Middle frontal gyrus (tissue), 1 donor: ENCODE measurements around the gene BICDL1.

Source experiments
- DNase-seq: peaks from one replicate; pipeline ENCODE4 v3.0.0-alpha.2; 2015; ENCODE audit warnings: low spot score; ENCODE audit errors: extremely low spot score

The BICDL1 gene

DNA sequence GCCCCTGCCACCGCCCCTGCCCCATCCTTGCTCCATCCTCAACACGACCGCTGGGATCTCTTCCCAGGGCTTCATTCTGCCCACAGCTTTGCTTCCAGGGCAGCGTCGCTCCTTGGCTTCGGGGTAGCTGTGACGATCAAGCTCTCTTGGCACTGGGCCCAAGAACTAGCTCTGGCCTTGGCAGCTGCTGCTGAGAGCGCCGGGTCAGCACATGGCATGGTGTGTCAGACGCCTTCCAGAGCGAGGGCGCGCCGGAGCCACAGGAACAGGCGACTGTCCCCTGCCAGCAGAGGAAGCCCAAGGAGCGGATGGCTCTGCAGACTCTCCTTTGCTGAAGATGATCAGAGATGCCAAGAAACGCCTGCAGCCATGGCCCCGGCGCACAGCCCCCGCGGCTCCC, 111.6 kb downstream of the BICDL1 start:
- peak; percentile 61 for DNase-seq

DNA sequence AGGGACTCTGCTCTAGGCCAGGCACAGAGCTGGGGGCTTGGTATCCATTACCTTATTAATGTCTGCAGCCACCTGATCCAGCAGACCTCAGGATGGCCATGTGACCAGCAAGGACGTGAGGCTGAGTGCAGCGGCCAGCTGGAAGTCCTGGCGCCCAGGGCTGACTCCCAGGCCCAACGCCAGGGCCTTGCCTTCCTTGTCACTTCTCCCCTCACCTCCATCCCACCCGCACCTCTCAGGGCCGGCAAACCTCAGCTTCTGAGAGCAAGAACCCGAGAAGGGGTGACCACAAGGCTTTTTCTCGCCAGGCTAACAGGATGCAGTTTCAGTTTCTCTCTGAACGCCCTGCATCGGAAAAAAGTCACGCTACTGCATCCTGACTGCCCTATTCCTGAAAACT, 112.1 kb downstream of the BICDL1 start:
- no peak for DNase-seq

DNA sequence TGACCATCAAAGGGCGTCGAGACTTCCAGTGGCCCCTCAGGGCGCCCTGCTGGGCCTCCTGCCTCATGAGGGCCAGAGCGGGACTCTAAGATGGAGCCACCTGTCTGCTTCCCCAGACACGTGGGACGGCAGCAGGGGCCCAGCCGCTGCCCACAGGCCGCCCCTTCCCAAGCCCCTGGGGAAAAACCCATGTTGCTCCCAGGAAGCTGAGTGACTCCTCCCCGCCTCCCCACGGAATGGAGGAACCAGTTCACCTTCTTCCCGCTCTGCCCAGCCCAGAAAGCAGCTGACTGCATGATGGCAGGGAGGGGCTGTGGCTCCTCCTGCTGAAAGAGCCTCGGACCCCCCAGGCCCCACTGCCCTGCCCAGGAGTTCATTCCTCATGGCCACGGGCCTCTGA, 112.6 kb downstream of the BICDL1 start:
- DNase-seq = no peak

DNA sequence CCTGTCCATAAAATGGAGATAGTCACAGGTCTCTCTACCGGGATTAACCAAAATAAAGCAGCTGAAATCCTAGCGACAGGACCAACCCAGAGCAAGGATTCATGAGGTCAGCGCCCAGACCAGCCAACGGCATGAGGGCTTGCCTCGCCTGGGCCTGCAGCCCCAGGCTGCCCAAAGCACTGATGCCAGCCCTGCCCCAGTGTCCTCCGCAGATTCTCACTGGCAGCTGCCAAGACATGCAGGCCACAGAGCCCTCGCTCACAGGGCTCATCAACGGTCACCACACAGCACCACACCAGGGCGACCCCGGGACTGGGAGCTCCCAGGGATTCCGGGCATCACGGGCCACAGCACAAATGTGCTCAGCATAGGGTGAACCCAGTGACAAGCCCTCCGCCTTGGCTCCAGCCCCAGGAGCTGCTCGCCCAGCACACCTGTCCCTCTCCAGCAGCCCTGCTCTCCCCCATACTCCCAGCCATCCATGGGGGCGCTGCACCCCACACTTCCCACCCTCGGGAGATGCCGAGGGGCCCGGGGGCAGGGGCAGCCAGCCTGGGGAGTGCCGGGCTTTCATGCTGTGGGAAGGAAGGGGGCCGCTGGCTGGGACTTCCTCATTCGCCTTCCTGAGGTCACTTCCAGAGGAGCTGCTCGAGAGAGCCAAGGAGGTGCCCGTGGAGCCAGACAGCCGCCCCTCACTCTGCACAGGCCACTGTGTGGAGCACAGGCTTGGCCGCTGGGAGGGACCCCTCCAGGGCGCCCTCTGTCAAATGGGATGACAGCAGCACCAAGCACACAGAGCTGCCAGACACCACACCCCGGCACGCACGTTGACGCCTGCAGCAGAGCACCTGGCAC, 113.4 kb downstream of the BICDL1 start:
- DNase-seq = no peak

DNA sequence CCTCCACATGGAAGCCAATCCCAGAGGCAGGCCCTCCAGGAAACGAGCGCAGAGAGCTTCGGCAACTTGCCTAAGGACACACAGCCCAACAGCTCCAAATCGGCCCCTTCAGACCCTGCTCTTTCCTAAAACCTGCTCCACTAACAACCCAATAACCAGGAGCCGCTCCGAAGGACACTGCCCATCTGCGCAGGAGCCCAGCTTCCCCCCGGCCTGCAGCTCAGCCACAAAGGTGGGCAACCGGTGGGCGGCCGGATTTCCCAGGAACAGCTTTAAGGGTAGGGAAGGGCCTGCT, 114.0 kb downstream of the BICDL1 start:
- DNase-seq = no peak

DNA sequence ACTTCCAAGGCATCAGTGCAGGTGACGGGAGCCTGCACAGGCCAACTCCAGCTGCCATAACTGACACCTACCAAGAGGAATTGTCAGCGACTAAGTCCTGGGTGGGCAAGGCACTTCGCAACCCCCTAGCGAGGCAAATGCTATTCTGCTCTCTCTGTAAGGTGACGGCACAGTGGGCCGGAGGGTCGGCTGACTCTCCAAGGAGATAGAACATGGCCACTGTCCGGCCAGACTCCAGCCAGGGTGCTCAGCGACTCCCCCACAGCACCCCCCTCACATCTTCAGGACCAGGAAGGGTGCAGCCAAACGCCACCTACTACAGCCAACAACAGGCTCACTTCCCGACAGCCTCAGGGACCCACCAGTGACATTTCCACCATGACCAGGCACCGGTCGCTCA, 114.3 kb downstream of the BICDL1 start:
- no peak for DNase-seq

DNA sequence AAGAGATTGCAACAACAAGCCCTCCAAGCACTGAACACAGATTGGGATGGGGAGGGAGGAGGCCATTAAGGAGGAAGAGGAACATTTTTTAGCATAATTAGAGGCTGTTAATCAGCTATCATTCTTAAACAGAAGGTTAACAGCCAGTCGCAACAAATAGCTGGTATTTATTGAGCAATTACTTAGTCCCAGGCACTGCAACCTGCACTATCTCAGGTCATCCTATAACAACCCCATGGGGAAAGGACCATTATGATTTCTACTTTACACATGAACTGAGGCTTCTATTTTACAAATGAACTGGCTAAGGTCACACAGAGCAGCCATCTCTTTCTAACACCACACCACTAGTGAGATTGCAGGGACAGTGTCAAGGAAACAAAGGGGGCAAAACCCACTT, 117.1 kb downstream of the BICDL1 start:
- no peak for DNase-seq

DNA sequence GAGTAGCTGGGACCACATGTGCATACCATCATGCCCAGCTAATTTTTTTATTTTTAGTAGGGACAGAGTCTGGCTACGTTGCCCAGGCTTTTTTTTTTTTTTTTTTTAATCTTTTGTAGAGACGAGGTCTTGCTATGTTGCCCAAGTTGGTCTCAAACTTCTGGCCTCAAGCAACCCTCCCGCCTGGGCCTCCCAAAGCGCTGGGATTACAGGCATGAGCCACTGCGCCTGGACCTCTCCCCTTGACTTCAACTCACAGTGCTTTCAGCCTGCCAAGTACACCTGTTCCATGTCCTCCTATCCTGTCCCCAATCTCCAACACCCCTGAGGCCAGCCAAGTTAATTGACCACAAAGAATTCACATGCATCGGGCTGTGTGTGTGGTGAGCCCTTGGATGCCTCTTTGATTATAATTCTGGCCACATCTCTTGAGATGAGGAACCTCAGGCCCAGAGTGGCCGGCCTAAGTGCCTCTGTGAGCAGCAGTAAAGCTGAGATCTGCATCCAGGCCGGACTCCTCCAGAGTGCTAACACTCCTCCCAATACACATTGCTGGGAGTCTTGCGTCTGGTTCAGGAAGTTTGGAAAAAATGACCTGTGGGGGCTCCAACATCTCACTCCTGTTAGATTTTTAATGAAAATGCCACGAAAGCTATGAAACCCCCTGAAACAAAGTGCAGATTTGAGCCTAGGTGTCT, 120.7 kb downstream of the BICDL1 start:
- DNase-seq = no peak

DNA sequence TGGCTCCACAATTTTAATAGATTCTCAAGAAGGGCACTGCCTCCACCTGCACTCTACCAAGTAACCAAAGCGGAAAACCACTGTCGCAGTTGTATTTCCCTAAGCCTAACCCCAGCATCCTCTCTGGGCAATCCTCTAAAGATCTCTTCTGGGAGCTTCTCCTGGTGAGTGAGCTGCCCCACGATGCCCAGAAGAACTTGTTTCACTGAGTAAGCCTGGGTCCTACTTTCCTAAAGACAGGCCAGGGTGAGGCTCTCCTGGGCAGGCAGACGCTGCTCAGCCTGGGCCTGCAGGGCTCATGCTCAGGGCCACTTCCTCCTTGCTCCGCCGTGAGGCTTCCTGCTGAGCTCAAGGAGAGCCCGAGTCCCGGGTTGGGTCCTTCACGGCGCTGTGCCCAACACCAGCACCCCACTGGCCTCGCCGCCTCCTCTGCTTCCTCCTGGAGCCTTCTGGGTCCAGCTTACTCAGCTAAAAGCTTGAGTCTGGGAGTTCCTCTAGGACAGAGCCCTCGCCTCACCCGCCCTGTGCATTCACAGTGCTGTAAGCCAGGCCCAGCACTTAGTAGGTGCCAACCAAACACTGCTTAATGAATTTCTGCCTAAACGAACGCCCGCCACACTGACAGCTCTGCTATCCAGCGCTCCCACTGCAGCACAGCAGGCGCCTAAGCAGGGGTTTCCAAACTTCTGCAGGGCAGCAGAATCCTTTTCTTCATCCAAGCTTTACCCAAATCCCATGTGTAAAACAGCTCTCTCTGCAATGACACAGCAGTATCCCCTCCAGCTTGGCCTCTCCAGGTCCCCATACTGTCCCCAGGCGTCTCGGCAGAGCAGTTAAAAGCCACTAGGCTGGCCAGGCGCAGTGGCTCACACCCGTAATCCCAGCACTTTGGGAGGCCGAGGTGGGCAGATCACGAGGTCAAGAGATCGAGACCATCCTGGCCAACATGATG, 121.8 kb downstream of the BICDL1 start:
- no peak for DNase-seq

DNA sequence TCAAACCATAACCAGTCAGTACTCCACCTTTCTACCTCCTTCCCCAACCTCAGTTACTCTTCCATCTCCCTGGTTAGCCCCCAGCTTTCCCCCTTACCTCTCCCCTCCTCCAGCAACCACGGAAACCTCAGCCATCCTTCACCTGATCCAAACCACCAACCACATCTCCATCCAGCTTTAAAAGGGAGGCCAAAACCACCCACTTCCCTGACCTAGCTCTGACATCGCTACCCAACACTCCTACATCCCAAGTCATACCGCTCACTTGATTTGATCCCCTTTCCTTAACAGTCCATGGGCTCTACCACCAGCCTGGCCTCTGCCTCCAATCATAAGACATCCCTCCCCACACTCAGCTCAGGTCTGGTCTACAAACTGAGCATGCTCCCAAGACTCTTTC, 126.0 kb downstream of the BICDL1 start:
- DNase-seq = no peak

DNA sequence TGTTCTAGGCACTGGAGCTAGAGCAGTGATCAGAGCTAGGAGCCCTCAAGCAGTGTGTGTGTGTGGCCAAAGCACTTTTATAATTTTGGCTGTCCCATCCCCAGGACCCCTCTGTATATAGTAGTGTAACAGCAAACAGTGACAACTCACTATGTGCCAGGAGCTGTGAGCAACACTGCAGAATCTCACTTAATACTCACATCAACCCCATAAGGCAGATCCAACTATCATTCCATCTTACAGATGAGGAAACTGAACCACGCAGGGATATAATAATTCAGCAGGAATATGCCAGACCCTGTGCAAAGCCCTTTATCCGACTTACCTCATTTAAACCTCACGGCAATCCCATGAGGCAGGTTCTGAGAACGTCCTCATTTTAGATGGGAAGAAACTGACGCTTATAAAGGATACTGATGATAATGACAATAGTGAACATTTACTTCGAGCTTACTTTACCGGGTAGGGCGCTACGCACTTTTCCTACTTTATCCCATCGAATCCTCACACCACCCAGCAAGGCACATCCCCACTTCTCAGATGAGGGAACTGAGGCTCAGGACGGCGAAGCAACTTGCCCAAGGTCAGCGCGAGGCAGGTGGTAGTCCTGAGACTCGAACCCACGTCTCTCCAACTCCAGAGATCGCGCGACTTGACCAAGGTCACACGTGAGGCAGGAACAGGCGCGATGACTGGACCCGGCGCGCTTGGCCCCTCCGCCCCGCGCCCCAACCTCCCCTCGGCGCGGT, 126.8 kb downstream of the BICDL1 start:
- no peak for DNase-seq

DNA sequence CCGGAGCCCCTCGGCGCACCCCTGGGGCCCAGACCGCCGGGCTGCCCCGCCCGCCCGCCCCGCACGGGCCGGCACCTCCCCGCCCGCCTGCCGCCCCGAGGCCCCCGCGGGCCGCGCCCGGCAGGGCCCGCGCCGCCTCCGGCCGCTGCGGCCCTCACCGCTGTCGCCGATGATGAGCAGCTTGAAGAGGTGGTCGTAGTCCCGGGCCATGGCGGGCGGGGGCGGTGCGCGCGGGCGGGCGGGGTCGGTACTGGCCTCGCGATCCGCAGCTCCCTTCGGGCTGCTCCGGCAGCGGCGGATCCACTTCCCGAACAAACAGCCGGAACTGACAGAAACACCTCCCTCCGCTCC, 127.4 kb downstream of the BICDL1 start, which contains the start of gene RAB35:
TSS of gene RAB35 (minus strand) at position 313 of the 351 bp plus-strand sequence. CDS start at position 210, 103 bp downstream.
- DNase-seq = no peak

DNA sequence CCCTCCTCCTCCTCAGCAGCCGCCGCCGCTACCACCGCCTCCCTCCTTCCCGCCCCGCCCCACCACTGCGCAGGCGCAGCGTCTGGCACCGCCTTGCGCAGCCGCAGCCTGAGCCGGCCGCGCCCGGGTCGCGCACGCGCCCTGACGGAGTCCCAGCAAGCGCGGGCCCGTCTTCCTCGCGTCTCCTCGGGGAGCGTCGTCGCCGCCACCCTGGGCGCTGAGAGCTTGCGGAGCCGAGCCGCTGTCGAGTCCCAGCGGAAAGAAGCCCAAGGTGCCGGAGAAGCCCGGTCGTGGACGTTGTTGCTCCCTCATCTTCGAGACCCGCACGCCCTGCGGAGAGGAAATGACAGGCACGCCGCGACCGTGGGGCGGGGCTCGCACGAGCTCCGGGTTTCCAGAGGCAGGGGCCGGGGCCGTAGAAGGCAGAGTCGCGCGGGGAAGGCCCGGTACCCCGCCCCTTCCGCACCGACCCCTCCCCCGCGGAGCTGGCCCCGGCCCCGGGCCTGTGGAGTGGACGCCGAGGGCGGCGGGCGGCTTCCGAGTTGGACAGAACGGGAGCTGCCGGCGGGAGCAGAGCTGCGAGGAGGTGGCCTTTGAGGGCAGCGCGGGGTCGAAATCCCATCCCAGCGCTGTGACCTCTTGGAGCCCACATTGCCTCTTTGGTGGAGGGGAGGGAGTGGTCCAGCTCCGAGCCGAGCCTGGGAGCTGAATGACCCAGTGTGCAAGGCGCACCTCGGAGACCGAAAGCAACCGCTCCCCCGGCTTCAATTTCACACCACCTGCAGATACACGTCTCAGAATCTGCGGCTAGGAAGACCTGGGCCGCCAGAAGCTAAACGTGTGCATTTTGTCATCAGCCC, 128.0 kb downstream of the BICDL1 start:
- peak; percentile 76 for DNase-seq

DNA sequence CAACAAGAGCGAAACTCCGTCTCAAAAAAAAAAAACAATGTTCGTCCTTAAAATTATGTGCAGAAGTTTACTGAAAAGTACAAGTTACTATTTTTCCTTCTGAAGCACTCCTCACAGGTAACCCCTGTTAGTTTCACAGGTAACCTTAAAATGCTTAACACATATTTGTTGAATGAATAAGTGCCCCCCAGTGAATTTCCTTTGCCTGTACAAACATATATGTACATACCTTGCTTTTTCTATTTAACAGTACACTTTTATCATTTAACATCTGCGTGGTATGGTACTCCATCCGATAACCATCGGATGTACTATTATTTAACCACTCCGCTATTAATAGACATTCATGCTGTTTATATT, 128.9 kb downstream of the BICDL1 start:
- DNase-seq = no peak

DNA sequence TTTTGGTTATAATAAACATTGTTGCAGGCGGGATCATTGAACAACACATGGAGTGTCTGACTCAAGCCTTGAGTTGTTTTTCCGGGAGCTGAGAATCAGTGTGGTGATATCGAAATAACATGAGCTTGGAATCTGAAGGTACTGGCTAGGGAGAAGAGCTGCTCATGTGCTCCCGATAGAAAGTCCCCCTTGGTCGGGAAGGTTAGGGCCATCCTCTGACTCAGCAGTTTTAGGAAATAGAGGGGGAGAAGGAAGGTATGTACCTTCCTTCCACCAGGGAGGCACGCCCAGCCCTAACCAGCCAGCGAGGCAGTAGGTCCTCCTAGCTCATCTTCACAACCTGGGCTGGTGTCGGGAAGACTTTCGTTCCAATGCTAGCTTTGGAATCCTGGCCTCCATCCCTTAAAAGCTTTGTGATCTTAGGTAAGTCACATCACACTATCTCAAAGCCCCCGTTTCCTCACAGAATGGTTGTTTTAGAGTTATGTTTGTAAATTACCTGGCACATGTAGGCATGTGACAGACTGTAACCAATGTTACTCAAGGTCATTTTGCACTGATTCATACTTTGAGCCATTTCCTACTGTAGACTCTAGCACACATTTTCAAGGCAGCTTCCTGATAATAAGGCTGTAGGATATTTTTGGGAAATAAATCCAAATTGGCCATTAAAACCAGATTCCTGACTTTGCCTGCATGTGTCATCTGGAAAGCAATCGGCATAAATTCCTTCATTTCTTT, 129.5 kb downstream of the BICDL1 start:
- DNase-seq = no peak

DNA sequence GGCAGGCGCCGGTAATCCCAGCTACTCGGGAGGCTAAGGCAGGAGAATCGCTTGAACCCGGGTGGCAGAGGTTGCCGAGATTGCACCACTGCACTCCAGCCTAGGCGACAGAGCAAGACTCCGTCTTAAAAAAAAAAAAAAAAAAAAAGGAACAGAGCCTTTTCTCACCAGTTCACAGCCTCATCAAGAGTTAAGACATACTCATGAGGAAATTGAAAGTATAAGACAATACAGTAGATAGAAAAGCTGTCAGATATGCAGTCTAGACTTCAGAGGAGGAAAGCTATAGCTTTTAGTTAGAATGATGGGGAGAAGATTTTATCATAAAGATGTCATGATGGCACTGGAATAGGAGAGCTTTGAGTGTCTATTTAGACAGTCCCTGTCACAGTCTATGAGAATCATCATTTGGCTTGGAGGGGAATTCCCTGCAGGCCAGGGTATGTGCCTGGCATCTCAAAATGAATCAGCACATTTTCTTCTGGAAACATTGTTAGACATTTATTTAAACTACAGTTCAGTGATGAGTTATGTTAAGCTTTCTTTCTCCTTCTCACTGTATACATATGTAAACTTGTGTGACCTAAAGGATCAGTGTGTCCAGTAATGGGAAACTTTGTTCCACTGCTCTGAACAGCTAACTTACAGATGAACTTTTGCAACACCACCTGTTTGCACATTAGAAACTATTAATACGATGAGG, 130.4 kb downstream of the BICDL1 start:
- DNase-seq = no peak

DNA sequence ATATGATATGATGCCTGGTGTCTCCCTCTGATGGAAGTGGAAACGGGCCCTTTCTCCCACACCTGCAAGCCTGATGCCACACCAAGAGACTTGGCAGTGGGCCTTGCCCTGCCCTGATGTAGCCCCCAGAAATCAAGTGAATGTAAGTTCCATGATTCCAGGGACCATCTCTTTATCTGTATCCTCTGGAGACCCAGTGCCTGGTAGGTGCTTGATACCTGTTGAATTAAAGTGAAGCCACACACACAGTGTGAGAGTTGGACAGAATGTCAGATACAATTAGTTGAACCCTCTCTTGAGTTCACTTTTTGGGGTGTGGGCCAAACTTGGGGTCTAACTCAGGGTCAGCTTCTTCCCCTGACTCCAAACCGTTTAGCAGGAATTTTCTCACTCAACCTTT, 132.3 kb downstream of the BICDL1 start:
- DNase-seq = no peak

DNA sequence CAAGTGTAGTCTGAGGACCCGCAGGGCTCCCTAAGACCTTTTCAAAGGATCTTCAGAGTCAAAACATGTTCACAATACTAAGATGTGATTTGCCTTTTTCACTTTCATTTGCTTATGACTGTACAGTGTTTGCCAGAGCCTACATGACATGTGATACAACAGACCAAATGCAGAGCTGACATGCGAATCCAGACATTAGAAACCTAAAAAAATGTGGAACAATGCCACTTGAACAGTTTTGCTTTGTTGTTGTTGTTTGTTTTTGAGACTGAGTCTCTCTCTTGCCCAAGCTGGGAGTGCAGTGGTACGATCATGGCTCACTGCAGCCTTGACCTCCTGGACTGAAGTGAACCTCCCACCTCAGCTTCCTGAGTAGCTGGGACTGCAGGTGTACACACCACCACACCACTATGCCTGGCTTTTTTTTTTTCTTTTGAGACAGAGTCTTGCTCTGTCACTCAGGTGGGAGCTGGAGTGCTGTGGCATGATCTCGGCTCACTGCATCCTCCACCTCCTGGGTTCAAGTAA, 132.8 kb downstream of the BICDL1 start:
- DNase-seq = no peak

DNA sequence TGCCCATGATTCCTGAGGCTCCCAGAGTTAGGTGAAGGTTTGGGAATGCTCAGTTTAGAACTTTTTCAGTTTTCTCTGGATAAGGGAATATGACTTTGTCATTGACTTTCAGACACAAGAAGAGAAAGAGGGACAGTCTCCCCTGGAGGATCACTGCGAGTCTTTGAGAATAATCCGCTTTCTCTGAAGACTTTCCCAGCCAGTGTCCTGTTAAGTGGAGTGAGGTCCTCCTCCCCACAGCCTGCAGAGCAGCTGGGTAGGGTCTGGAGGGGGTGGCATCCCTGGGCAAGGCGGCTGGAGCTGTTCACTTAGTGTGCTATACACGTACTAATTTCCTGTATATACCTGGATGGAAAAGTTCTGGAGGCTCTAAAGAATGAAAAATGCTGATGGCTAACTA, 136.0 kb downstream of the BICDL1 start:
- no peak for DNase-seq
